CD4-positive, alpha-beta T cell treated with Interferon alpha-2 for 1 hour (primary cell): ENCODE data around the gene BRPF1.

Source experiments
- DNase-seq, 2 donors: peaks; one replicate each; pipeline ENCODE4 v3.0.0-alpha.2; 2020 to 2022

Gene BRPF1

GRCh38 chr3:9701711-9702110 lies 29.8 kb upstream of the BRPF1 start:
- no peak for DNase-seq

- DNase-seq, result no peak
Measured at GRCh38 chr3:9703240-9703639, 28.3 kb upstream of the BRPF1 start.

GRCh38 chr3:9703736-9704346 lies 27.7 kb upstream of the BRPF1 start, which contains the start of gene CPNE9:
CPNE9 (plus strand) TSS chr3:9703833; CDS start chr3:9703997, 164 bp downstream.
- no peak for DNase-seq

- peak in 1 of 2 donors; percentile 20 for DNase-seq
Measured at GRCh38 chr3:9704347-9705322, 26.9 kb upstream of the BRPF1 start.

GRCh38 chr3:9710174-9710739 lies 21.3 kb upstream of the BRPF1 start:
- no peak for DNase-seq

GRCh38 chr3:9712415-9712814 lies 19.1 kb upstream of the BRPF1 start:
- DNase-seq, result no peak

GRCh38 chr3:9713142-9713541 lies 18.4 kb upstream of the BRPF1 start:
- DNase-seq, result no peak

- DNase-seq, result no peak
Measured at GRCh38 chr3:9715136-9715535, 16.4 kb upstream of the BRPF1 start.

- peak; percentile 49 to 59 for DNase-seq
Measured at GRCh38 chr3:9715764-9716437, 15.6 kb upstream of the BRPF1 start.

GRCh38 chr3:9716801-9717555 lies 14.6 kb upstream of the BRPF1 start:
- no peak for DNase-seq

GRCh38 chr3:9717563-9717962 lies 14.0 kb upstream of the BRPF1 start:
- DNase-seq, result no peak

- DNase-seq, result no peak
Measured at GRCh38 chr3:9718118-9718517, 13.4 kb upstream of the BRPF1 start.

GRCh38 chr3:9721015-9721699 lies 10.4 kb upstream of the BRPF1 start:
- no peak for DNase-seq

GRCh38 chr3:9721700-9722060 lies 9.9 kb upstream of the BRPF1 start:
- no peak for DNase-seq

- DNase-seq, result no peak
Measured at GRCh38 chr3:9725775-9726515, 5.6 kb upstream of the BRPF1 start.

GRCh38 chr3:9727041-9727595 lies 4.4 kb upstream of the BRPF1 start:
- peak; percentile 59 to 75 for DNase-seq

- DNase-seq, result no peak
Measured at GRCh38 chr3:9727743-9728142, 3.8 kb upstream of the BRPF1 start.

GRCh38 chr3:9729419-9729818 lies 2.1 kb upstream of the BRPF1 start:
- no peak for DNase-seq

- no peak for DNase-seq
Measured at GRCh38 chr3:9730657-9731205, 804 bp upstream of the BRPF1 start.

GRCh38 chr3:9732080-9732739 lies 675 bp downstream of the BRPF1 start:
- DNase-seq, result peak; percentile 32 to 64
